Keratinocyte (primary cell): Measurements from ENCODE around the gene CCT6B. TPM values are rescaled to one million over a fixed set of nuclear protein-coding genes. Genes with fewer than 3 reads are reported as not detected.

Source experiments
- DNase-seq: peaks from one replicate; pipeline ENCODE4 v3.0.0-alpha.2; 2011; ENCODE audit warnings: low read depth, missing footprints, low spot score
- FAIRE-seq: peaks from 2 replicates; lab custom pipeline; 2011; peaks lifted over from hg19 to GRCh38; lab: Jason Lieb, UNC
- H2AFZ ChIP-seq: 2 replicates; pipeline ENCODE4 v1.6.0; 2012; ENCODE audit warnings: low read length, control low read depth, inconsistent platforms; ENCODE audit not compliant: control insufficient read depth
- H3K27ac ChIP-seq: 2 replicates; pipeline ENCODE4 v1.5.1; 2011; ENCODE audit warnings: low read length; ENCODE audit not compliant: control insufficient read depth, insufficient read depth
- H3K27me3 ChIP-seq: 3 replicates; pipeline ENCODE4 v1.6.0; 2011; ENCODE audit warnings: low read length; ENCODE audit not compliant: control insufficient read depth, insufficient read depth; ENCODE audit errors: extremely low read depth
- H3K36me3 ChIP-seq, 2 experiments: 2 replicates in 1 of 2; 3 replicates in 1 of 2; pipeline ENCODE4 v1.5.1; 2011; ENCODE audit warnings: low read length in 2 of 2, mild to moderate bottlenecking in 1 of 2; ENCODE audit not compliant: control insufficient read depth in 2 of 2, insufficient read depth in 2 of 2; ENCODE audit errors: extremely low read depth in 1 of 2
- H3K4me1 ChIP-seq: 3 replicates; pipeline ENCODE4 v1.5.1; 2011; ENCODE audit warnings: low read length; ENCODE audit not compliant: control insufficient read depth, insufficient read depth; ENCODE audit errors: extremely low read depth
- H3K4me2 ChIP-seq: 3 replicates; pipeline ENCODE4 v1.6.0; 2011; ENCODE audit warnings: low read depth, low read length; ENCODE audit not compliant: control insufficient read depth, insufficient read depth; ENCODE audit errors: extremely low read depth
- H3K4me3 ChIP-seq, 3 experiments: fragments of 200-600 bp in 1 of 3; sonication (generic) in 1 of 3; 2 replicates in 2 of 3; 3 replicates in 1 of 3; pipeline ENCODE4 v1.5.1; 2011 to 2016; ENCODE audit warnings: low read length in 3 of 3, mild to moderate bottlenecking in 3 of 3, control low read depth in 2 of 3, inconsistent platforms in 1 of 3, low read depth in 1 of 3, mixed read lengths in 1 of 3, mixed run types in 1 of 3, moderate library complexity in 1 of 3; ENCODE audit not compliant: control insufficient read depth in 2 of 3, insufficient read depth in 2 of 3; ENCODE audit errors: extremely low read depth in 1 of 3
- H3K79me2 ChIP-seq: 2 replicates; pipeline ENCODE4 v1.6.0; 2012; ENCODE audit warnings: low read length; ENCODE audit not compliant: control insufficient read depth, insufficient read depth
- H3K9ac ChIP-seq: 3 replicates; pipeline ENCODE4 v1.6.0; 2011; ENCODE audit warnings: low read length; ENCODE audit not compliant: control insufficient read depth, insufficient read depth; ENCODE audit errors: extremely low read depth
- H3K9me1 ChIP-seq: 3 replicates; pipeline ENCODE4 v1.6.0; 2011; ENCODE audit warnings: low read length; ENCODE audit not compliant: control insufficient read depth, insufficient read depth; ENCODE audit errors: extremely low read depth
- H3K9me3 ChIP-seq: 2 replicates; pipeline ENCODE4 v1.5.1; 2012; ENCODE audit warnings: low read depth, low read length; ENCODE audit not compliant: control insufficient read depth
- H4K20me1 ChIP-seq: 3 replicates; pipeline ENCODE4 v1.6.0; 2011; ENCODE audit warnings: low read length; ENCODE audit not compliant: control insufficient read depth, insufficient read depth; ENCODE audit errors: extremely low read depth
- CTCF ChIP-seq, 3 experiments: IDR thresholded peaks in 1 of 3; conservative IDR thresholded peaks in 1 of 3; optimal IDR thresholded peaks in 1 of 3; 2 replicates in 2 of 3; 3 replicates in 1 of 3; pipeline versions ENCODE3 to v1.5.1; 2011; ENCODE audit warnings: low read length in 3 of 3, mild to moderate bottlenecking in 3 of 3, moderate library complexity in 2 of 3, control low read depth in 1 of 3, inconsistent platforms in 1 of 3; ENCODE audit not compliant: insufficient read depth in 2 of 3; ENCODE audit errors: extremely low read depth in 1 of 3
- EZH2 ChIP-seq: IDR thresholded peaks from one replicate; pipeline ENCODE4 v1.6.1; 2012; ENCODE audit warnings: inconsistent platforms, mild to moderate bottlenecking, low read length, moderate library complexity
- dilution Hi-C: fragments of 300-500 bp; cut with MboI; formaldehyde crosslinking; loops from one replicate; pipeline ENCODE4 v1.7.0; 2020; ENCODE audit warnings: low sequenced_read_pairs; ENCODE audit not compliant: extremely low pct_ligation_motif_present
- polyA plus RNA-seq, 5 experiments: library from polyadenylated mRNA; depleted of rRNA in 3 of 5; stranded (reverse) in 3 of 5; stranded (forward) in 1 of 5; unstranded in 1 of 5; fragments of >200 nt; gene quantifications; 1 replicate in 1 of 5; 2 replicates in 3 of 5; 3 replicates in 1 of 5; pipeline versions ENCODE4 v1.2.1 to v1.2.3, GENCODE V29; 2011 to 2012; ENCODE audit warnings: missing spikeins in 2 of 5, low read depth in 1 of 5, low replicate concordance in 1 of 5

The CCT6B gene
- polyA plus RNA-seq, 1 donor (not counting 4 experiments of a cell fraction or from before 2014, with no cell fraction given), result 1.1 TPM

- peak; percentile 40 for DNase-seq
- FAIRE-seq, result no peak
- Histone ChIP-seq H3K36me3 (peaks cover 2 to 3% of the 10 kb centered on the region in 2 experiments), H2AFZ (peak overlapping the region; percentile 71), H3K4me1 (peaks cover 18% of the 10 kb centered on the region), H3K9ac (peak overlapping the region; percentile 98), H4K20me1 (no peaks in the 10 kb centered on the region), H3K9me1 (no peaks in the 10 kb centered on the region), H3K27me3 (no peaks in the 10 kb centered on the region), H3K4me2 (peak overlapping the region; percentile 100), H3K4me3 (peak overlapping the region; percentile 82 to 92 (median 86)), H3K79me2 (peaks cover 12% of the 10 kb centered on the region), H3K9me3 (no peaks in the 10 kb centered on the region), H3K27ac (peak overlapping the region; percentile 93)
- TF ChIP-seq EZH2, result no peak
- TF ChIP-seq CTCF (optimal IDR thresholded peaks at IDR 0.05 in 1 of 3, IDR thresholded peaks at IDR 0.05 in 1 of 3, conservative IDR thresholded peaks at IDR 0.05 in 1 of 3; ENCODE audit: extremely low read depth in 1 of 3, insufficient read depth in 2 of 3, low read length in 3 of 3), result peak; percentile 41 to 61 (median 49)
- dilution Hi-C loops, result no loop called here
Observed at GRCh38 chr17:34980681-34981537, 19.6 kb upstream of the CCT6B start.

DNA sequence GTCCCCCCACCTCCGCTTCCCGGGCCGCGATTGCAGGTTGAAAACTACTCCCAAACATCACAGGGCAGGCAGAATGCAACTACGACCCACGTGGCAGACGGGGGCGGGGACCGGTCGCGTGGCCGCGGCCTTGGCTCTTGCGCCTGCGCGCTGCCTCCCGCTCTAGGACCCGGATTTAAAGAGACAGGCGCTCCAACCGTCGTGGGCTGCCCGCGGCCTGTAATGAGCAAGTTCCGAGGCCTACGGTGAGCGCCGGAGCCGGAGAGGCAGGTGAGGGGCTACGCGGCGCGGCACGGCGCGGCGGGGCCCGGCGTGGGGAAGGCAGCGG is 19.1 kb upstream of the CCT6B start, which contains the start of gene LIG3:
Gene LIG3 (plus strand): TSS at position 160 of the 328 bp plus-strand sequence. CDS start 2,494 bp downstream, outside the sequence.
- dilution Hi-C loops, result no loop called here
- H3K9me1 ChIP-seq, result no peaks in the 10 kb centered on the region
- DNase-seq (peak; percentile 49), FAIRE-seq (peak; percentile 77)
- peak within 1 kb of the TSS; percentile 82 to 92 (median 86) for H3K4me3 ChIP-seq
- peak within 1 kb of the TSS; percentile 98 for H3K9ac ChIP-seq
- H3K27ac ChIP-seq, result peak within 1 kb of the TSS; percentile 93
- no peaks in the 10 kb centered on the region for H4K20me1 ChIP-seq
- H3K79me2 ChIP-seq, result peaks cover 12% of the 10 kb centered on the region
- H3K27me3 ChIP-seq, result no peaks in the 10 kb centered on the region
- peaks cover 18% of the 10 kb centered on the region for H3K4me1 ChIP-seq
- H3K9me3 ChIP-seq, result no peaks in the 10 kb centered on the region
- TF ChIP-seq CTCF (optimal IDR thresholded peaks at IDR 0.05 in 1 of 3, IDR thresholded peaks at IDR 0.05 in 1 of 3, conservative IDR thresholded peaks at IDR 0.05 in 1 of 3; ENCODE audit: extremely low read depth in 1 of 3, insufficient read depth in 2 of 3, low read length in 3 of 3) (no peak), EZH2 (no peak)
- H3K36me3 ChIP-seq, result peaks cover 0 to 2% of the 10 kb centered on the region in 2 experiments
- H3K4me2 ChIP-seq, result peak within 1 kb of the TSS; percentile 100
- H2AFZ ChIP-seq, result peak within 1 kb of the TSS; percentile 71
